ENCODE data around the gene PITPNC1. TPM values are rescaled to one million over a fixed set of nuclear protein-coding genes. Genes with fewer than 3 reads are reported as not detected.
"Not testable (repeated sequence)": the region's sequence is repeated elsewhere in the genome, so short reads cannot be mapped to it uniquely, and the experiment has no call there.

Gene PITPNC1
- total RNA-seq, 1 donor from 2014 or later, result 35.0 TPM

DNA sequence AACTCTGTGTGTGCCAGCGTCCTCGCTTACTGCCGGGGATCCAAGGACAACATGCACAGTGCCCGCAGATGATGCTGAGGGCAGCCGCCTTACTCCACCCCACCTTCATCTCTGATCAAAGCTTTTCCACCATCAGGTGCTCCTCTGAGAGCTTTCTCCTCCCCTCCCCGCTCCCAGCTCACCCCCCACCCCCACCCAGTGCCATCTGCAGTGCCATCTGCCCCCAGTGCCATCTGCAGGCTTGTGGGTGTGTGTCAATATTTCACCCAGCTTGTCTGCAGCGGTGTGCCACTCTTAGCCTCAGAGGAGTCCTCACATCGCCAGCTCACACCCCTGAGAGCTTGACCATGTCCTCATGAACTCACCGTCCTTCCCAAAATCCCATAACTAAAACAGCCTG is 242.5 kb downstream of the PITPNC1 start:
- DNase-seq (ENCODE audit: low spot score), result no peak

DNA sequence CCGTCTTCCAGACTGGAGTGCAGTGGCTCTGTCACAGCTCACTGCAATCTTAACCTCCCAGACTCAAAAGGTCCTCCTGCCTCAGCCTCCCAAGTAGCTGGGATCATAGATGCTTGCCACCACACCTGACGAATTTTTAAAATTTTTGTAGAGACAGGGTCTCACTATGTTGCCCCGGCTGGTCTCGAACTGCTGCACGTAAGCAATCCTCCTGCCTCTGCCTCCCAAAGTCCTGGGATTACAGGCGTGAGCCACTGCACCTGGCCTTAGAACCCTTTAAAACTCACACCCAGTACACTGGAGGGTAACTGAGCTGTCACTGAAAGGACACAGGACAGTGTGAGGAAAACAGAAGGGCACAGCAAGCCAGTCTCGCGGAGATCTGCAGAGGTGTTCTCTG is 243.0 kb downstream of the PITPNC1 start:
- DNase-seq (ENCODE audit: low spot score), result no peak

GRCh38 chr17:67620636-67621035 is 243.6 kb downstream of the PITPNC1 start:
- DNase-seq (ENCODE audit: low spot score), result no peak

- no peak for DNase-seq (ENCODE audit: low spot score)
Observed at GRCh38 chr17:67623767-67624166, 246.7 kb downstream of the PITPNC1 start.

- no peak for DNase-seq (ENCODE audit: low spot score)
Observed at GRCh38 chr17:67624886-67625656, 248.0 kb downstream of the PITPNC1 start.

DNA sequence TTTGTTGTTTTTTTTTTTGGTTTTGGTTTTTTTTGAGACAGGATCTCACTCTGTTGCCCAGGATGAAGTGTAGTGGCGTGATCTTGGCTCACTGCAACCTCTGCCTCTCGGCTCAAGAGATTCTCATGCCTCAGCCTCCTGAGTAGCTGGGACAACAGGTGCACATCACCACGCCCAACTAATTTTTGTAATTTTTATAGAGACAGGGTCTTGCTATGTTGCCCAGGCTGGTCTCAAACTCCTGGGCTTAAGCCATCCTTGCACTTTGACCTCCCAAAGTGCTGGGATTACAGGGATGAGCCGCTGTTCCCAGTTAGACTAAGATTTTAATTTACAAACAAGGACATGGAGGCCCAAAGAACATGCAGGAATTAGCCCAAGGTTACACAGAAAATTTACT is 248.9 kb downstream of the PITPNC1 start:
- DNase-seq (ENCODE audit: low spot score), result no peak

GRCh38 chr17:67628580-67629013 is 251.5 kb downstream of the PITPNC1 start:
- DNase-seq (ENCODE audit: low spot score), result no peak

DNA sequence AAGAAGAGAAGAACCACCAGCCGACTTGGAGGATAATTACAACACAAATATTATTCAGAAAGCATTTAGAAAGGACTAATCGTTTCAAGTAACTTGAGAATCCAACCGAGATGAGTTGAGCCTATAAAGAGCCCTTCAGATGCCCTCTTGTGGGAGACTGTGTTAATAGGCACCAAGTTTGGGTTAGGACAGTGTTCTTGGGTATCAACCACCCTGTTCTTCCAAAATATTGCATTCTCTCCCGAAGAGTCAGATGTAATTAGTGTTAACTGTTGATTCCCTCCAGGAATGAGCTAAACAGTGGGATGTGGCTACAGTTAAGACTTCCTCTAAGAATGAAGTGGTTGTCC is 252.9 kb downstream of the PITPNC1 start:
- DNase-seq (ENCODE audit: low spot score), result peak; percentile 27

- DNase-seq (ENCODE audit: low spot score), result not testable (repeated sequence)
Observed at GRCh38 chr17:67630836-67631235, 253.8 kb downstream of the PITPNC1 start.

- DNase-seq (ENCODE audit: low spot score), result no peak
Observed at GRCh38 chr17:67632141-67632540, 255.1 kb downstream of the PITPNC1 start.

GRCh38 chr17:67633751-67634211 is 256.7 kb downstream of the PITPNC1 start:
- no peak for DNase-seq (ENCODE audit: low spot score)

GRCh38 chr17:67635681-67636080 is 258.6 kb downstream of the PITPNC1 start:
- no peak for DNase-seq (ENCODE audit: low spot score)

DNA sequence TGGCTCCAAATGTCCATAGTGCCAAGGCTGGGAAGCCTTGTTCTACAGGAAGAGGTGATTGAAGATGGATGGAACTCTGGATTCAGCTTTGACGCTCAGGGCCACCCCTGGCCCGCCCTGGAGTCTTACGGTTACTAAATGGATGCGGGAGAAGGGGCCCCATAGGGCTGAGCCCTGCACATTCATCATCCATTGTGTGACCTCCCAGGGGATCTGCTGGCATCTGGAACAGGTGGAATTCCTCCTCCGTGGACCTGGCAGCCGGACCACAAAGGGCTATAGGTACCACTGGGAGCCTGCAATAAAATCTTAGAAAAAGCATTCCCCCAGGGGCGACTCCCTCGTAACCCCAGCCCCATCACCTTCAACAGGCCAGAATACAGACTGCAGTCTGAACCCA is 259.2 kb downstream of the PITPNC1 start:
- DNase-seq (ENCODE audit: low spot score), result no peak

- DNase-seq (ENCODE audit: low spot score), result peak; percentile 27
Observed at GRCh38 chr17:67636834-67637520, 259.9 kb downstream of the PITPNC1 start.

DNA sequence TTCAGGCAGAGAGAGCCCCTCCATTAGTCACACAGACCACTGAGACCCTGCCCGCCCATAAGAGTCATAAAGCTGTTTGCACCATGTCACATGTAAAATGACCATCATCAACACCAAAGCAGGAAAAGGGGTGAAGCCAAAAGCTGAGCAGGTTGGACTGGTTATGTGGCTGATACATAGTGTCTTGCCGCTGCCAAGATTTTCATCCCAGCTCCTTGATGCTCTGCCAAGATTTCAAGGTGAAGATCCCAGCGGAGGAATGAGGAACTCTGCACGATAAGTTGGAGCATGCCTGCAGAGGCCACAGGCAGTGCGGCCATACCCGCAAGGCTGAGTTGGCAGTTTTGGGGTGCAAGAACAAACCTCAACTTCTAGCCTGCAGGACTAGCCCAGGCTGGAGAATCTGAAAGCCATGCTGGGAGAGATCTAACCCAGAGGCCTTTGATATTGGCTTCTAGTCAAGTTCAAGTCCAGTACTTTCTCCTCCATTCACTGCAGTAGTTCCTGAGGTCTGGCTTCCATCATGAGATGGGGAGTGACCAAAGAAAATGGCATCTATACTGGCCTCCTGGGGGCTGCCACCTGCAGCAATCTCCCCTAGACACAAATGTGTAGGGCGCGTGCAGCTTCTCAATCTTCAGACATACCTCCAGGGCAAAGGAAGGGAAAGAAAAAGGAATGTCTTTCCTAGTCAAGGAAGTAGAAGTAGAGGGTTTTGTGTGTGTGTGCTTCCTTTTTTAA is 261.0 kb downstream of the PITPNC1 start:
- DNase-seq (ENCODE audit: low spot score), result peak; percentile 91

DNA sequence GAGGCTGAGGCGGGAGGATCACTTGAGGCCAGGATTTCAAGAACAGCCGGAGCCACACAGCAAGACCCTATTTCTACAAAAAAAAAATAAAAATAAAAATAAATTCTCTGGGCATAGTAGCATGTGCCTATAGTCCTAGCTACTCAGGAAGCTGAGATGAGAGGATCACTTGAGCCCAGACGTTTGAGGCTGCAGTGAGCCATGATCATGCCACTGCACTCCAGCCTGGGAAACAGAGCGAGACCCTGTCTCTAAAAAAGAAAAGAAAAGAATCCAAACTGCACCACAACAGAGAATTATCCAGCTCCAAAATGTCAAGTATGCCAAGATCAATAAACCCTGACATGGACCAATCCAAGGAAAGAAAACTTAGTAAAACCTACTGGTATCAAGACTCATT is 261.8 kb downstream of the PITPNC1 start:
- DNase-seq (ENCODE audit: low spot score), result no peak

GRCh38 chr17:67639555-67639954 is 262.5 kb downstream of the PITPNC1 start:
- peak; percentile 50 for DNase-seq (ENCODE audit: low spot score)

DNA sequence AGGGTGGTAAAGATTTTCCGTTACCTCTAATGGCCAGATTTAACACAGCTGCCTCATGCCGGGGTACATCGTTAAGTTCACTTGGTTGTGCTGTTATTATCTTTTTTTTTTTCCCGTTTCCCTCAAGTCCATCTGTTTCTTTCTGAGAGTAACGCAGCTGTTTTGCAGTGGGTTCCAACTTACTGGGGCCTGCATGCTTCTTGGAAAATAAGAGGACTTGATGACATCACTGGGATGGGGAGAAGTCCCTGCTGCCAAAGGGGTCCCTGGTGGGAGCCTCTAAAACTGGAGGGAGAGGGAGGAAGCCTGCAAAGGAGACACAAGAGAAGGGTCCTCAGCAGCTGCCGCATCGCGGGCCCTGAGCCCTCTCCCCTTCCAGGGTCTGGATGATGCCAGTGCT is 262.9 kb downstream of the PITPNC1 start:
- DNase-seq (ENCODE audit: low spot score), result no peak

DNA sequence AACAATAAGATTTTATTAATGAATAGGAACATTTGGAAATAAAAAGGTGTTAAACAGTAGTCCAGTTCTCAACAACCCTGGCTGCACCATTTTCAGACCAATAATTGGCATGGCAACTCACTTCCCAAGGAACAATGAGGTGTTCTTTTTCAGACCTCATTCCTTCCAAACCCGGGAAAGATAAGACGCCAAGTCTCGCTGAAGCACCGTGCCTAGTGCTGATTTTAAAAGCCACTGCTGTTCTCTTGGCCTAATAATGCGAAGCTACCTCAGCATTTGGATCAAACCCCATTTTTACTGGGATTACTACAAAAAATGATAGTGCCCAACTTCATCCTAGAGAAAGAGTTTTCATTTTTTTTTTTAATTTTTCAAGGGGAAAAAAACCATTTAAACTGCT is 265.4 kb downstream of the PITPNC1 start:
- DNase-seq (ENCODE audit: low spot score), result no peak

DNA sequence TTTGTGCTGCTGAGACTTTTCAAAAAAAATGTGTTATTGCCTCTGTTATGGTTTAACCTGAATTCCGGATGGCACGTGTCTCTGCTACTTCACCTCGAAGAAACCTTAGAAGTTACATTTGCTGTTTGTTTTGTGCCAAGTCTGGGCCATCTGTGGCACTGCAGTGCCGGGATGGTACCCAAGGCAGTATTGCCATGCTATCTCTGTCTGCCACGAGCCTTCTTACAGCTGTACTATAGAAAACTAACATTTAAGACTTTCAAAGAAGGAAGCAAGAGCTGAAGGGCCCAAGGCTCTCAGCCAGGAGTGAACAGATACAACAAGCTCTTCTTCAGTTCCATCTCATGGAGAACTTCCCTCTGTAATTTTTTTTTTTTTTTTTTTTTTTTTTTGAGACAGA is 267.0 kb downstream of the PITPNC1 start:
- DNase-seq (ENCODE audit: low spot score), result no peak

GRCh38 chr17:67645195-67645594 is 268.1 kb downstream of the PITPNC1 start:
- DNase-seq (ENCODE audit: low spot score), result not testable (repeated sequence)

GRCh38 chr17:67646472-67646871 is 269.4 kb downstream of the PITPNC1 start:
- no peak for DNase-seq (ENCODE audit: low spot score)

DNA sequence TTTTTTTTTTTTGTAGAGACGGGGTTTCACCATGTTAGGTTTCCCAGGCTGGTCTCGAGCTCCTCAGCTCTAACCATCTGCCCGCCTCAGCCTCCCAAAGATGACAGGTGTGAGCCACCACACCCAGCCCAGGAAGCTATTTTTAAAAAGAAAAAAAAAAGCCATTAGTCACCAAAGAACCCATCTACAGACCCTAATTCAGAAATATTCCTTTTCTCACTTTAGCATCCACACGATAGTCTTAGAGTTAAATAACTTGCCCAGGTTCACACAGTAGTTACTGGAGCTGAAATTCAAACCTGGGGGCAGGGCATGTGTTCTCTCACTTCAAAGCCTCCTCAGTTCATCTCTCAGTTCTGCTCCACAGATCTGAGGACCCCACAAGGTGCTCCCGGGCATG is 270.4 kb downstream of the PITPNC1 start:
- DNase-seq (ENCODE audit: low spot score), result no peak

Measured in mucosa of gallbladder (tissue), 1 donor.